Astrocyte (in vitro differentiated cells and primary cell): ENCODE measurements around the gene CTXND1. TPM values are rescaled to one million over a fixed set of nuclear protein-coding genes. Genes with fewer than 3 reads are reported as not detected.

Source experiments
- DNase-seq: peaks from one replicate; pipeline ENCODE4 v3.0.0-alpha.2; 2010; ENCODE audit warnings: low read depth
- FAIRE-seq: peaks from 2 replicates; lab custom pipeline; 2011; peaks lifted over from hg19 to GRCh38; lab: Jason Lieb, UNC
- H2AFZ ChIP-seq: 2 replicates; pipeline ENCODE4 v1.6.0; 2012; ENCODE audit warnings: low read depth, low read length, inconsistent platforms
- H3K27ac ChIP-seq: 2 replicates; pipeline ENCODE4 v1.5.1; 2011; ENCODE audit warnings: low read depth, low read length, inconsistent platforms
- H3K27me3 ChIP-seq: 2 replicates; pipeline ENCODE4 v1.6.0; 2011; ENCODE audit warnings: low read length, inconsistent platforms; ENCODE audit not compliant: insufficient read depth
- H3K36me3 ChIP-seq: 2 replicates; pipeline ENCODE4 v1.5.1; 2011; ENCODE audit warnings: low read length, inconsistent platforms; ENCODE audit not compliant: insufficient read depth
- H3K4me1 ChIP-seq: 2 replicates; pipeline ENCODE4 v1.5.1; 2011; ENCODE audit warnings: low read length, inconsistent platforms; ENCODE audit not compliant: insufficient read depth
- H3K4me2 ChIP-seq: 2 replicates; pipeline ENCODE4 v1.6.0; 2012; ENCODE audit warnings: low read length, inconsistent platforms
- H3K4me3 ChIP-seq: 2 replicates; pipeline ENCODE4 v1.5.1; 2011; ENCODE audit warnings: low read depth, mild to moderate bottlenecking, low read length, inconsistent platforms; ENCODE audit not compliant: insufficient read depth
- H3K79me2 ChIP-seq: 2 replicates; pipeline ENCODE4 v1.6.0; 2012; ENCODE audit warnings: mild to moderate bottlenecking, low read length, inconsistent platforms; ENCODE audit not compliant: insufficient read depth
- H3K9ac ChIP-seq: 2 replicates; pipeline ENCODE4 v1.6.0; 2012; ENCODE audit warnings: mild to moderate bottlenecking, low read length, inconsistent platforms
- H3K9me3 ChIP-seq: 2 replicates; pipeline ENCODE4 v1.5.1; 2012; ENCODE audit warnings: low read depth, mild to moderate bottlenecking, low read length, inconsistent platforms; ENCODE audit not compliant: insufficient read depth
- H4K20me1 ChIP-seq: 2 replicates; pipeline ENCODE4 v1.6.0; 2012; ENCODE audit warnings: low read length, inconsistent platforms; ENCODE audit not compliant: insufficient read depth
- H3K27ac Mint-ChIP-seq: one replicate; pipeline ENCODE4 v1.8.0; 2021; ENCODE audit warnings: mild to moderate bottlenecking, mixed read lengths; ENCODE audit not compliant: unreplicated experiment
- H3K27me3 Mint-ChIP-seq: one replicate; pipeline ENCODE4 v1.8.0; 2021; ENCODE audit warnings: low read depth, mixed read lengths; ENCODE audit not compliant: unreplicated experiment
- H3K36me3 Mint-ChIP-seq: one replicate; pipeline ENCODE4 v1.8.0; 2021; ENCODE audit warnings: low read depth, mixed read lengths; ENCODE audit not compliant: unreplicated experiment
- H3K4me1 Mint-ChIP-seq: one replicate; pipeline ENCODE4 v1.8.0; 2021; ENCODE audit warnings: low read depth, mixed read lengths; ENCODE audit not compliant: unreplicated experiment
- H3K4me3 Mint-ChIP-seq: one replicate; pipeline ENCODE4 v1.8.0; 2021; ENCODE audit warnings: mild to moderate bottlenecking, moderate library complexity, mixed read lengths; ENCODE audit not compliant: unreplicated experiment
- H3K9me3 Mint-ChIP-seq: one replicate; pipeline ENCODE4 v1.8.0; 2021; ENCODE audit warnings: mild to moderate bottlenecking, mixed read lengths; ENCODE audit not compliant: unreplicated experiment
- CTCF ChIP-seq: IDR thresholded peaks from 2 replicates; pipeline ENCODE4 v1.5.1; 2011; ENCODE audit warnings: low read depth, mild to moderate bottlenecking, inconsistent platforms, low read length, moderate library complexity; ENCODE audit not compliant: insufficient read depth
- EZH2 ChIP-seq: IDR thresholded peaks from 2 replicates; pipeline ENCODE4 v1.6.1; 2012; ENCODE audit warnings: mild to moderate bottlenecking, low read length, inconsistent platforms; ENCODE audit not compliant: insufficient read depth
- total RNA-seq: library from RNA; stranded (reverse); gene quantifications from 2 replicates; pipeline ENCODE4 v1.2.1, GENCODE V29; 2021

The CTXND1 gene
- total RNA-seq, 1 donor from 2014 or later = not detected

DNA sequence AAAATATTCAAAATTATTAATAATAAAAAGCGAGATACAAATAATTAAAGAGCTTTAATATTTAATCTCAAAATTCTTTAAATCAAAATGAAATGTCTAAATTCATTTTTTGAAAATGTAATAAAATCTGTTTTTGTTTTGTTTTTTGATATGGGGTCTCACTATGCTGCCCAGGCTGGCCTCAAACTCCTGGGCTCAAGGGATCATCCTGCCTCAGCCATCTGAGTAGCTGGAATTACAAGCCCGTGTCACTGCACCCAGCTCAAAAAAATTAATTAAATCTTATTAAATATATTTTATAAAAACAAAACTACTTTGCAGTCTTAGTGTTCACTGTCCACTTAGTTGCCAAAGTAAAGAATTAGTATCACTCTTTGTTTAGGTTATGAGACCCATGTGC is 60.8 kb downstream of the CTXND1 start:
- Histone ChIP-seq H3K4me2 (no peak overlapping the region), H3K4me1 (no peaks in the 10 kb centered on the region), H3K27me3 (no peaks in the 10 kb centered on the region), H3K36me3 (no peaks in the 10 kb centered on the region), H3K79me2 (no peaks in the 10 kb centered on the region), H2AFZ (no peak overlapping the region), H3K27ac (no peak overlapping the region), H3K9ac (no peak overlapping the region), H3K9me3 (no peaks in the 10 kb centered on the region), H3K4me3 (no peak overlapping the region), H4K20me1 (no peaks in the 10 kb centered on the region)
- DNase-seq = no peak
- Mint-ChIP-seq H3K4me1 (peaks cover 9% of the 10 kb centered on the region), H3K4me3 (no peak overlapping the region), H3K27me3 (peaks cover 5% of the 10 kb centered on the region), H3K36me3 (peaks cover 15% of the 10 kb centered on the region), H3K9me3 (no peaks in the 10 kb centered on the region), H3K27ac (no peak overlapping the region)
- FAIRE-seq = no peak
- TF ChIP-seq CTCF = no peak
- no peak for TF ChIP-seq EZH2

GRCh38 chr15:80188251-80188650 is 63.8 kb downstream of the CTXND1 start:
- H3K4me1 ChIP-seq = peaks cover under 1% of the 10 kb centered on the region
- no peak overlapping the region for H3K9ac ChIP-seq
- Mint-ChIP-seq H3K36me3 (peaks cover 33% of the 10 kb centered on the region), H3K4me1 (peaks cover 9% of the 10 kb centered on the region), H3K4me3 (no peak overlapping the region), H3K9me3 (no peaks in the 10 kb centered on the region), H3K27me3 (no peaks in the 10 kb centered on the region), H3K27ac (no peak overlapping the region)
- no peaks in the 10 kb centered on the region for H3K79me2 ChIP-seq
- no peak for FAIRE-seq
- TF ChIP-seq CTCF (no peak), EZH2 (no peak)
- no peaks in the 10 kb centered on the region for H3K27me3 ChIP-seq
- no peaks in the 10 kb centered on the region for H4K20me1 ChIP-seq
- no peak for DNase-seq
- no peak overlapping the region for H2AFZ ChIP-seq
- H3K4me2 ChIP-seq = no peak overlapping the region
- no peak overlapping the region for H3K4me3 ChIP-seq
- H3K36me3 ChIP-seq = peaks cover 6% of the 10 kb centered on the region
- H3K9me3 ChIP-seq = no peaks in the 10 kb centered on the region
- H3K27ac ChIP-seq = no peak overlapping the region

DNA sequence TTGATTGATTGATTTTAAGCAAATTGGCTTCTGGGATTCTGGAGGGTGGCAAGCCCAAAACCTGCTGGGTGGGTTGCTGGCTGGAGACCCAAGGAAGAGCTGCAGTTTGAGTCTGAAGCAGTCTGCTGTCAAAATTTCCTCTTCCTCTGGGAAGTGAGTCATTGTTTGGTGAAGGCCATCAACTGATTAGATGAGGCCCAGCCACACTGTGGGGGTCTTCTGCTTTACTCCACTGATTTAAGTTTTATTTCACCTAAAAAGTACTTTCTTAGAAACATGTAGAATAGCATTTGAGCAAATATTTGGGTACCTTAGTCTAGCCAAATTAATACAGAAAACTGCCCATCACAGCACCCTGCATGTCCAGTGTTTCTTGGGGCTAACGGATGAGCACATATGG is 65.4 kb downstream of the CTXND1 start:
- H3K4me1 Mint-ChIP-seq = peaks cover 9% of the 10 kb centered on the region
- no peak overlapping the region for H3K27ac Mint-ChIP-seq
- H3K4me3 Mint-ChIP-seq = no peak overlapping the region
- Histone ChIP-seq H3K9ac (no peak overlapping the region), H3K9me3 (no peaks in the 10 kb centered on the region), H3K36me3 (peaks cover 6% of the 10 kb centered on the region), H3K27ac (no peak overlapping the region), H3K4me3 (no peak overlapping the region), H3K4me1 (peaks cover 9% of the 10 kb centered on the region), H3K79me2 (no peaks in the 10 kb centered on the region), H4K20me1 (no peaks in the 10 kb centered on the region), H3K4me2 (no peak overlapping the region), H3K27me3 (no peaks in the 10 kb centered on the region), H2AFZ (no peak overlapping the region)
- peaks cover 43% of the 10 kb centered on the region for H3K36me3 Mint-ChIP-seq
- no peaks in the 10 kb centered on the region for H3K9me3 Mint-ChIP-seq
- no peak for DNase-seq
- no peak for FAIRE-seq
- no peaks in the 10 kb centered on the region for H3K27me3 Mint-ChIP-seq
- TF ChIP-seq CTCF = no peak
- no peak for TF ChIP-seq EZH2
